DND-41 (cell line): ENCODE results near the gene TMED4.

Source experiments
- ATAC-seq: fragments of 200-7000 bp; cut with Tn5 transposase; 3 replicates; pipeline ENCODE4 v1.9.1; 2021; ENCODE audit warnings: low read depth; ENCODE audit not compliant: insufficient read depth
- DNase-seq: peaks from one replicate; pipeline ENCODE4 v3.0.0-alpha.2; 2020
- H2AFZ ChIP-seq: 2 replicates; pipeline ENCODE4 v1.6.0; 2012; ENCODE audit warnings: low read depth, low read length
- H3K27ac ChIP-seq: 2 replicates; pipeline ENCODE4 v1.5.1; 2012; ENCODE audit warnings: low read length, inconsistent platforms
- H3K27me3 ChIP-seq: fragments of 200-600 bp; sonication (generic); 2 replicates; pipeline ENCODE4 v1.6.0; 2012; ENCODE audit warnings: low read length, mild to moderate bottlenecking, inconsistent platforms; ENCODE audit not compliant: insufficient read depth, poor library complexity
- H3K36me3 ChIP-seq: 2 replicates; pipeline ENCODE4 v1.5.1; 2012; ENCODE audit warnings: low read length, inconsistent platforms; ENCODE audit not compliant: insufficient read depth
- H3K4me1 ChIP-seq: 2 replicates; pipeline ENCODE4 v1.5.1; 2012; ENCODE audit warnings: mild to moderate bottlenecking, low read length; ENCODE audit not compliant: insufficient read depth
- H3K4me2 ChIP-seq: 2 replicates; pipeline ENCODE4 v1.6.0; 2012; ENCODE audit warnings: mild to moderate bottlenecking, moderate library complexity, low read length, inconsistent platforms; ENCODE audit not compliant: insufficient read depth
- H3K4me3 ChIP-seq, 2 experiments: fragments of 200-600 bp in 1 of 2; shearing (Covaris generic) in 1 of 2; 2 replicates each; pipeline ENCODE4 v1.5.1; 2012 to 2016; ENCODE audit warnings: inconsistent platforms in 2 of 2, low read length in 2 of 2, mild to moderate bottlenecking in 2 of 2, low read depth in 1 of 2, moderate library complexity in 1 of 2
- H3K79me2 ChIP-seq: 2 replicates; pipeline ENCODE4 v1.6.0; 2012; ENCODE audit warnings: low read length, inconsistent platforms; ENCODE audit not compliant: insufficient read depth
- H3K9ac ChIP-seq: 2 replicates; pipeline ENCODE4 v1.6.0; 2012; ENCODE audit warnings: low read depth, mild to moderate bottlenecking, inconsistent platforms, low read length, moderate library complexity
- H3K9me3 ChIP-seq: 2 replicates; pipeline ENCODE4 v1.5.1; 2012; ENCODE audit warnings: low read length, moderate library complexity, mild to moderate bottlenecking, inconsistent platforms; ENCODE audit not compliant: insufficient read depth, severe bottlenecking
- H4K20me1 ChIP-seq: 2 replicates; pipeline ENCODE4 v1.6.0; 2012; ENCODE audit warnings: low read length; ENCODE audit not compliant: insufficient read depth
- EZH2 ChIP-seq: IDR thresholded peaks from 3 replicates; pipeline ENCODE4 v1.6.1; 2012; ENCODE audit warnings: borderline replicate concordance, low read depth, mild to moderate bottlenecking, moderate library complexity, low read length, inconsistent platforms; ENCODE audit not compliant: severe bottlenecking
- TF ChIP-seq, protein P1 (sequence below): IDR thresholded peaks from 2 replicates; pipeline ENCODE4 v1.5.1; 2012; ENCODE audit warnings: borderline replicate concordance, low read length, moderate library complexity, mild to moderate bottlenecking; ENCODE audit not compliant: poor library complexity, severe bottlenecking; ENCODE audit errors: extremely low read depth

Gene TMED4

DNA sequence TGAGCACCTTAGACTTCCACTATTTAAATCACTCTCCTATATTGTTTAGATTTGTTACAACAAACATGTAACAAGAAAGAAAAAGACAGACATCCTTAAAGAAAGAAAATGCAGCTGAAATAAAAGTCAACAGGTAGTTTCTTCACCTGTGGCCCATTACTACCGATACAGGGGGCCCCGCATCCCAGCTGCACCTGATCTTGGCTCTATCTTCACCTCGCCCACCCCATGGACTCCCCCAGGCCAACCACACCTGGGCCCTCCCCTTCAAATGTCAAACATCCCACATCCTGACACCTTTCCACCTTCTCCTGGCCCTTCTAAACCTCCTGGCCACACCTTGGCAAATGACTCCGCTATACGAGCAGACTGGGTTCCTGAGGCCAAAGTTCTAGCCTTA is 15.4 kb downstream of the TMED4 start:
- no peaks in the 10 kb centered on the region for H3K9me3 ChIP-seq
- no peak overlapping the region for H3K27ac ChIP-seq
- no peak overlapping the region for H3K4me3 ChIP-seq
- peaks cover 76% of the 10 kb centered on the region for H3K36me3 ChIP-seq
- TF ChIP-seq EZH2 = no peak
- TF ChIP-seq, protein P1, sequence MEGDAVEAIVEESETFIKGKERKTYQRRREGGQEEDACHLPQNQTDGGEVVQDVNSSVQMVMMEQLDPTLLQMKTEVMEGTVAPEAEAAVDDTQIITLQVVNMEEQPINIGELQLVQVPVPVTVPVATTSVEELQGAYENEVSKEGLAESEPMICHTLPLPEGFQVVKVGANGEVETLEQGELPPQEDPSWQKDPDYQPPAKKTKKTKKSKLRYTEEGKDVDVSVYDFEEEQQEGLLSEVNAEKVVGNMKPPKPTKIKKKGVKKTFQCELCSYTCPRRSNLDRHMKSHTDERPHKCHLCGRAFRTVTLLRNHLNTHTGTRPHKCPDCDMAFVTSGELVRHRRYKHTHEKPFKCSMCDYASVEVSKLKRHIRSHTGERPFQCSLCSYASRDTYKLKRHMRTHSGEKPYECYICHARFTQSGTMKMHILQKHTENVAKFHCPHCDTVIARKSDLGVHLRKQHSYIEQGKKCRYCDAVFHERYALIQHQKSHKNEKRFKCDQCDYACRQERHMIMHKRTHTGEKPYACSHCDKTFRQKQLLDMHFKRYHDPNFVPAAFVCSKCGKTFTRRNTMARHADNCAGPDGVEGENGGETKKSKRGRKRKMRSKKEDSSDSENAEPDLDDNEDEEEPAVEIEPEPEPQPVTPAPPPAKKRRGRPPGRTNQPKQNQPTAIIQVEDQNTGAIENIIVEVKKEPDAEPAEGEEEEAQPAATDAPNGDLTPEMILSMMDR = no peak
- H2AFZ ChIP-seq = no peak overlapping the region
- H4K20me1 ChIP-seq = peaks cover 54% of the 10 kb centered on the region
- peaks cover 5% of the 10 kb centered on the region; the same call in 1 of the 2 replicates for H3K79me2 ChIP-seq
- no peak for DNase-seq
- no peak overlapping the region for H3K9ac ChIP-seq
- H3K4me2 ChIP-seq = no peak overlapping the region
- no peaks in the 10 kb centered on the region for H3K27me3 ChIP-seq
- ATAC-seq = no peak
- H3K4me1 ChIP-seq = peaks cover 2% of the 10 kb centered on the region; the same call in 1 of the 2 replicates

DNA sequence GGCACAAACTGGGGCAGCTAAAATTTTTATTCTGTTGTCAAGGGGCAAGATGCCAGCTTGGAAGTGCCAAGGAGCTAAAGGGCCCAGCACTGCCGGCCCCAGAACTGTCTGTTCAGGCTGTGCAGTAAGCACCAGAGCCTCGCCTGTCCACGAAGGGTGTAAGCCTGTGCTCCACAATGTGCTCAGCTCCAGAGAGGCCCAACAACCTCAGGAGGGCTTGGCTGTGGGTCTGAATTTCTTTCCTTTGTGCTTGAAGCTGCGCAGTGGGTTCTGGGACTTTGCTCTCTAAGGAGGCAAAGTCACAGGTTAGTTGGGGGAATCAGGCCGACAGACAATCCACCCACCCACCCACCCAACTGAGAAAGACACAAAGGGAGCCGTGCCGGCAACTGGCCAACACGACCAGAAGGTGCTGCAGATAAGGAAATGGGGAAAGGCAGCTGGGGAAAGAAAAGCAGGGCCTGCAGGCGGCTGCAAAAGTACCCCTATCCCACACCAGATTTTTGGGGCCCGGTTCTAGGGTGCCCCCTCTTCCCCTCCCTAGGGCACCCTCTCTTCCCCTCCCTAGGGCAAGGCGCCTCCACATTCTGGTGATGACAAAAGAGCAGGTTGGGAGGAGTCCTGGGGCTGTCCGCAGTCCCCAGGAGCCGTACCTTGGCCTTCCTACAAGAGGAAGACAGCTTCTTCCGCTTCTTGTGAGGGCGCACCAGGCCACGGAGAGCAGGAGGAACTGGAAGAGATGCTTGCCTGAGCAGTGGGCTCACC is 16.1 kb downstream of the TMED4 start:
- no peak overlapping the region for H3K27ac ChIP-seq
- no peak overlapping the region for H3K4me3 ChIP-seq
- no peaks in the 10 kb centered on the region for H3K9me3 ChIP-seq
- no peak overlapping the region for H3K4me2 ChIP-seq
- DNase-seq (no peak), ATAC-seq (peak; percentile 55)
- H4K20me1 ChIP-seq = peaks cover 54% of the 10 kb centered on the region
- H2AFZ ChIP-seq = no peak overlapping the region
- no peaks in the 10 kb centered on the region for H3K27me3 ChIP-seq
- peaks cover 69% of the 10 kb centered on the region for H3K36me3 ChIP-seq
- H3K4me1 ChIP-seq = no peaks in the 10 kb centered on the region
- H3K79me2 ChIP-seq = no peaks in the 10 kb centered on the region
- TF ChIP-seq, protein P1 = no peak
- no peak for TF ChIP-seq EZH2
- no peak overlapping the region for H3K9ac ChIP-seq

DNA sequence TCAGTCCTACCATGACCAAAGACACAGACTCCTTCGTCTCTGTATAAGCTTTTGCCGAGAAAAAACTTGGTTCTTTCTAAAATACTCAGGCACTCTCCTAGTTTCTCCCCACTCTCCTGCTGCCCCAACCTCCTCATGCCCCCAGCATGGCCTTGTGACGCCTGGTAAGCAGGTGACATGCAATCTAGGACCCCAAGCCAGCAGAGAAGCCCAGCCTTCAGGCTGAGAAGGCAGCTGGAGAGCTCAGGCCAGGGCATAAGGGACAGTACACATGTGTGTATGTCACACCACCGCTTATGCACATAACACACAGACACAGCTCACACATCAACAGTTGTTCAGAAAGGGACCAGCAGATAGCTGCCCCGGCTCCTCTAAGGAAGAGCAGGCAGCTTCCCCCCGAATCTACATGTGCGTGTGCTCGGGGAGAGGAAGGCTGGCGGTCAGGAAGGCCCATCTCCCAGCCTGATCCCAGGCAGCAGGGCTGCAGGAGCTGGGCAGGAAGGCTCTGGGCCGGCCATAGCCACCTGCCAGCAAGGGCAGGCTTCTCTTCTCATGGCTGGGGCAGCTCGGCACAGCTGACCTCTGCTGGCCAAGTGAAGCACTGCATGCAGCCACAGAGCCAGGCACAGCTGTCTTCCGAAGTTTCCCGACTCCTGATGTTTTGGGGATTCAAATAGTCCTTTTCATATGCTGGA is 16.8 kb downstream of the TMED4 start:
- H3K27ac ChIP-seq = no peak overlapping the region
- no peaks in the 10 kb centered on the region for H3K9me3 ChIP-seq
- no peak overlapping the region for H3K4me2 ChIP-seq
- no peak overlapping the region for H3K9ac ChIP-seq
- no peaks in the 10 kb centered on the region for H3K79me2 ChIP-seq
- peak; percentile 64 for DNase-seq
- ATAC-seq = peak; percentile 80
- H3K27me3 ChIP-seq = no peaks in the 10 kb centered on the region
- H4K20me1 ChIP-seq = peaks cover 54% of the 10 kb centered on the region
- H2AFZ ChIP-seq = no peak overlapping the region
- no peaks in the 10 kb centered on the region for H3K4me1 ChIP-seq
- TF ChIP-seq EZH2 = no peak
- TF ChIP-seq, protein P1 = peak; percentile 93
- H3K36me3 ChIP-seq = peaks cover 62% of the 10 kb centered on the region
- H3K4me3 ChIP-seq = no peak overlapping the region
